Caco-2 (cell line): Measurements from ENCODE around the gene LRMDA. TPM values are rescaled to one million over a fixed set of nuclear protein-coding genes. Genes with fewer than 3 reads are reported as not detected.

Experiments used
- BruUV-seq: library from RNA; stranded (reverse); fragments of 400-500 nt; replicated peaks from 2 replicates; lab custom pipeline; 2021; lab: Mats Ljungman, UMichigan
- CTCF ChIA-PET: fragments of 300-600 bp; sonication (Branson Sonifier 250); formaldehyde crosslinking; loops from one replicate; lab custom pipeline; 2022; ENCODE audit warnings: antibody characterized with exemption; lab: Charles Lee
- POLR2A ChIA-PET: fragments of 300-600 bp; sonication (Branson Sonifier 250); formaldehyde crosslinking; loops from one replicate; lab custom pipeline; 2022; ENCODE audit warnings: antibody characterized with exemption; lab: Charles Lee
- DNase-seq, 2 experiments: peaks; one replicate each; pipeline versions ENCODE4 v3.0.0 to v3.0.0-alpha.2; 2020 to 2022
- H3K27me3 ChIP-seq: replicated peaks from 2 replicates; pipeline ENCODE4 v1.6.0; 2011; ENCODE audit warnings: low read length; ENCODE audit not compliant: control insufficient read depth, insufficient read depth
- H3K36me3 ChIP-seq: 2 replicates; pipeline ENCODE4 v1.5.1; 2011; ENCODE audit warnings: low read length; ENCODE audit not compliant: control insufficient read depth, insufficient read depth
- H3K4me1 ChIP-seq: fragments of 250-450 bp; sonication (Bioruptor Pico); 2 replicates; pipeline ENCODE4 v1.5.1; 2020; ENCODE audit warnings: mild to moderate bottlenecking
- H3K4me3 ChIP-seq: 2 replicates; pipeline ENCODE4 v1.5.1; 2011; ENCODE audit warnings: low read depth, mild to moderate bottlenecking, control low read depth, low read length
- H3K9me3 ChIP-seq: fragments of 250-450 bp; sonication (Bioruptor Pico); 2 replicates; pipeline ENCODE4 v1.5.1; 2020; ENCODE audit warnings: mild to moderate bottlenecking, moderate library complexity
- H3K27ac Mint-ChIP-seq: one replicate; pipeline ENCODE4 v1.8.0; 2022; ENCODE audit warnings: mixed read lengths; ENCODE audit not compliant: unreplicated experiment
- H3K27me3 Mint-ChIP-seq: one replicate; pipeline ENCODE4 v1.8.0; 2022; ENCODE audit warnings: mixed read lengths; ENCODE audit not compliant: insufficient read depth, unreplicated experiment
- H3K36me3 Mint-ChIP-seq: one replicate; pipeline ENCODE4 v1.8.0; 2022; ENCODE audit warnings: mild to moderate bottlenecking, mixed read lengths; ENCODE audit not compliant: insufficient read depth, unreplicated experiment
- H3K4me1 Mint-ChIP-seq: one replicate; pipeline ENCODE4 v1.8.0; 2022; ENCODE audit warnings: low read depth, mixed read lengths; ENCODE audit not compliant: unreplicated experiment
- H3K4me3 Mint-ChIP-seq: one replicate; pipeline ENCODE4 v1.8.0; 2022; ENCODE audit warnings: mild to moderate bottlenecking, moderate library complexity, mixed read lengths; ENCODE audit not compliant: unreplicated experiment
- H3K9me3 Mint-ChIP-seq: one replicate; pipeline ENCODE4 v1.8.0; 2022; ENCODE audit warnings: mixed read lengths; ENCODE audit not compliant: unreplicated experiment
- CTCF ChIP-seq, 2 experiments: fragments of 200-600 bp in 1 of 2; IDR thresholded peaks; 1 replicate in 1 of 2; 2 replicates in 1 of 2; pipeline versions ENCODE4 v1.5.1 to v1.8.0; 2011 to 2022; ENCODE audit warnings: antibody characterized with exemption in 1 of 2, control low read depth in 1 of 2, inconsistent platforms in 1 of 2, low read depth in 1 of 2, low read length in 1 of 2, mild to moderate bottlenecking in 1 of 2, moderate library complexity in 1 of 2; ENCODE audit not compliant: insufficient read depth in 1 of 2, severe bottlenecking in 1 of 2, unreplicated experiment in 1 of 2
- intact Hi-C: fragments of 100-400 bp; cut with micrococcal nuclease; formaldehyde crosslinking; loops from one replicate; pipeline ENCODE4 v1.10.0; 2022; ENCODE audit not compliant: unreplicated experiment
- total RNA-seq: library from RNA; stranded (reverse); gene quantifications from 2 replicates; pipeline ENCODE4 v1.2.3, GENCODE V29; 2022

The LRMDA gene
- total RNA-seq, 1 experiment from 2014 or later = 18.5 TPM

DNA sequence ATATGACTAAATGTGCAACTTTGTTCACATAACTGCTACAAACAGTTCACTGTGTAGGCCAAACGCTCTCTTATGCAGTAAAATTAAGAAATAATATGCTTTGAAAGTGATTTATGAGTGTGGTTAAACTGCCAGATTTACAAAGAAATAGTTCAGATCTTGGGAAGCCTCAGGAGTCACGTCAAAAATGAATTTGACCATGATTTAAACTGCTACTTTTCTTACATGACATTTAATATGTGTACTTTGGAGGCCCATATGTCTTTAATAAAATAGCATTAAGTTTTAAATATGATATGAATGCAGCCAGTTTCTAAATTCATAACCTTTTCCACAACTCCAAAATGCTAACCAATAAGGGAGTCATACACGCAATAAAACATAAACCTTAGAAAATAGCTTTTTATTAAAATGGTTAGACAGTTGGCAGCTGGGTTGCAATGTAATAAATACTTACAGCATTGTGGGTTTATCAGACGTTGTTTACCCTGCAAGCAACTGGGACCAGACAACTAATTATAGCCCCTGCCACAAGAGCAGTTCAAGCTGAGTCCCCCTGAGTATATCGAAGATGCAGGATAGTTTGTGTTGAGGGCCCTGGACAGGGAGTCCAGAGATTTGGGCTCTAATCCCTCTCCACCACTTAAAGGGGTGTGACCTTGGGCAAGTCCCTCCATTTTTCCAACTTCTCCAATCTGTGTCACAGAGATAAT is 640.4 kb downstream of the LRMDA start:
- ChIA-PET POLR2A (no interaction called here), CTCF (no interaction called here)
- no peaks in the 10 kb centered on the region for H3K4me1 Mint-ChIP-seq
- no peak for TF ChIP-seq CTCF (IDR thresholded peaks at IDR 0.05; ENCODE audit: insufficient read depth in 1 of 2, low read depth in 1 of 2, low read length in 1 of 2, severe bottlenecking in 1 of 2, unreplicated experiment in 1 of 2)
- Histone ChIP-seq H3K4me1 (no peaks in the 10 kb centered on the region), H3K4me3 (no peak overlapping the region), H3K9me3 (no peaks in the 10 kb centered on the region), H3K36me3 (no peaks in the 10 kb centered on the region), H3K27me3 (no peaks in the 10 kb centered on the region)
- no peaks in the 10 kb centered on the region for H3K27me3 Mint-ChIP-seq
- BruUV-seq = no TSS peak
- DNase-seq = no peak
- intact Hi-C loops = no loop called here
- H3K9me3 Mint-ChIP-seq = peaks cover 16% of the 10 kb centered on the region
- no peak overlapping the region for H3K27ac Mint-ChIP-seq
- H3K36me3 Mint-ChIP-seq = peaks cover 4% of the 10 kb centered on the region
- H3K4me3 Mint-ChIP-seq = no peak overlapping the region

GRCh38 chr10:76072384-76072783 is 641.0 kb downstream of the LRMDA start:
- ChIA-PET POLR2A (no interaction called here), CTCF (no interaction called here)
- H3K9me3 Mint-ChIP-seq = peaks cover 10% of the 10 kb centered on the region
- Histone ChIP-seq H3K4me3 (no peak overlapping the region), H3K4me1 (no peaks in the 10 kb centered on the region), H3K27me3 (no peaks in the 10 kb centered on the region), H3K36me3 (no peaks in the 10 kb centered on the region), H3K9me3 (no peaks in the 10 kb centered on the region)
- DNase-seq = no peak
- no peaks in the 10 kb centered on the region for H3K4me1 Mint-ChIP-seq
- peaks cover 4% of the 10 kb centered on the region for H3K36me3 Mint-ChIP-seq
- H3K27ac Mint-ChIP-seq = no peak overlapping the region
- no peak for TF ChIP-seq CTCF (IDR thresholded peaks at IDR 0.05; ENCODE audit: insufficient read depth in 1 of 2, low read depth in 1 of 2, low read length in 1 of 2, severe bottlenecking in 1 of 2, unreplicated experiment in 1 of 2)
- no peaks in the 10 kb centered on the region for H3K27me3 Mint-ChIP-seq
- BruUV-seq = no TSS peak
- intact Hi-C loops = no loop called here
- no peak overlapping the region for H3K4me3 Mint-ChIP-seq

DNA sequence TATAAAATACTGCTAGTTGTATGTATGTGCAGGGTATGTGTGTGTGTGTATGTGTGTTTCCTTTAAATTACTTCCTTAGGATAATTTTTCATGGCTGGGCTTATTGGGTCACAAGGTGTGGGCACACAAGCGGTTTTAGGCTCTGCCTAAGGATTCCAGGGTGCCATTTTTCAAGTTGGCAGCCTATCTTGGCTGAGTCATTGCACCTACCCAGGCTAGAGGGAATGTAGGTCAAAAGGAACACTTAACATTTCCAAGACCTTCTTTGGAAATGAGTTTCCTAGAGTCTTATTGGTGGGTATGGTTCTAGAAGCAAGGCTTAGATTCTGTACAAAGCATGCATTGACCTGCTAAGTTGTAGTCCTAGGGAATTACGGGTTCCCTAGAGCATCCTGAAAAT is 642.1 kb downstream of the LRMDA start:
- Mint-ChIP-seq H3K4me3 (no peak overlapping the region), H3K27ac (no peak overlapping the region), H3K9me3 (no peaks in the 10 kb centered on the region), H3K4me1 (no peaks in the 10 kb centered on the region), H3K36me3 (peaks cover 4% of the 10 kb centered on the region), H3K27me3 (no peaks in the 10 kb centered on the region)
- Histone ChIP-seq H3K4me3 (no peak overlapping the region), H3K9me3 (no peaks in the 10 kb centered on the region), H3K36me3 (no peaks in the 10 kb centered on the region), H3K4me1 (no peaks in the 10 kb centered on the region), H3K27me3 (no peaks in the 10 kb centered on the region)
- intact Hi-C loops = no loop called here
- no peak for DNase-seq
- BruUV-seq = no TSS peak
- CTCF ChIA-PET = no interaction called here
- no peak for TF ChIP-seq CTCF (IDR thresholded peaks at IDR 0.05; ENCODE audit: insufficient read depth in 1 of 2, low read depth in 1 of 2, low read length in 1 of 2, severe bottlenecking in 1 of 2, unreplicated experiment in 1 of 2)
- POLR2A ChIA-PET = no interaction called here
